Cardiac fibroblast (primary cell): ENCODE results near the gene GK.
"Not testable (repeated sequence)": the region's sequence is repeated elsewhere in the genome, so short reads cannot be mapped to it uniquely, and the experiment has no call there.

ENCODE experiments used
- DNase-seq, 2 donors: peaks; one replicate each; pipeline versions ENCODE4 v3.0.0 to v3.0.0-alpha.2; 2010; ENCODE audit warnings: low read depth in 2 of 2
- H3K4me3 ChIP-seq, 2 donors: replicated peaks in 1 of 2; 1 replicate in 1 of 2; 2 replicates in 1 of 2; pipeline ENCODE4 v1.5.1; 2011; ENCODE audit warnings: low read depth in 2 of 2, low read length in 2 of 2, mild to moderate bottlenecking in 2 of 2, moderate library complexity in 1 of 2
- CTCF ChIP-seq: IDR thresholded peaks from one replicate; pipeline ENCODE4 v1.5.1; 2011; ENCODE audit warnings: low read depth, mild to moderate bottlenecking, low read length, inconsistent platforms

GK gene

DNA sequence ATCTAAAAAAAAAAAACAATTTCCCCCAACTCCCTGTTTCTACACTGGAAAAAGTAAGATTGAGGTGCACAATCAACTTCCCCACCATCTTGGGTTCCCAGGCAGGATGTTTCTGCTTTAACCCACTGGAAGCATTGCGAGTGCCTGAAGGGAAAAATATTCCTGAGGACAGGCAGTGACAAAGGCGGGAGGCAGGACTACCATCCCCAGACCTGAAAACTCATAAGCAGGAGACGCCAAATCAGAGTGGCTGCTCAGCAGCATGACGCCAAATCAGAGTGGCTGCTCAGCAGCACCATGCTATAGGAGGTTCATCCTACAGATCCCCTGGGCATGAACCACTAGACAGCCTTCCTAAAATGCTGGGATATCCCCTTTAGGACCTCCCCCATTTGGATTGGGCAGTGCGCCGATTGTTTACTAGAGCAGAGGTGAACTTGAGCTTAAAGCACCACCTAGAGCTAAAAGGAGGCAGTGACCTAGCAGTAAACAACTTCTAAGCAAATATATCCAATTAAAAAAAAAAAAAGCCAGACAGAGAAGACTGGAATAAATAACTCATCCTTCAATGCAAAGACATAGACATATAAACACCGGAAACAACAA is 35.0 kb upstream of the GK start:
- DNase-seq: peak in 1 of 2 donors; percentile 16
- no peak for TF ChIP-seq CTCF
- H3K4me3 ChIP-seq: no peak overlapping the region

GRCh38 chrX:30620125-30620524 is 33.1 kb upstream of the GK start:
- TF ChIP-seq CTCF: no peak
- no peak overlapping the region for H3K4me3 ChIP-seq
- no peak for DNase-seq

- DNase-seq: peak; percentile 83 to 87
- no peak for TF ChIP-seq CTCF
- no peak overlapping the region for H3K4me3 ChIP-seq
Measured at GRCh38 chrX:30620980-30621618, 32.1 kb upstream of the GK start.

GRCh38 chrX:30622361-30622760 is 30.9 kb upstream of the GK start:
- no peak overlapping the region for H3K4me3 ChIP-seq
- DNase-seq: no peak
- no peak for TF ChIP-seq CTCF

DNA sequence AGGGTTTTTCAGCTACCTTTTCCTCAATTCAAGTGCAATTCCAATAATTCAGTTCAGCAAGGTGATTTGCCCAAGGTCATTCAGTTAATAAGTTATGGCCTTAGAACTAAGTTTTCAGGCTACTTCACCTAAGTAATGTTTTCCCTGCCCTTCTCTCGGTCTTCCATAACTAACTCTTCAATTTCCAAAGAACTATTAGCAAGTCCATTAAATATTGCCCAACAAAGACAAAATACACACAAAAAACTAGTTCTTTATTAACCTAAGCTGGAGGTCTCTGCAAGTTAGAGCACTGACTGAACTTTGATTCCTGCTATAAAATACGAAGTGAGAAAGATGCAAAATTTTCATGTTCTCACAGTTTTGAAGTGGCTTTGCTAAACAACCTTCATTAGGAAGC is 26.8 kb upstream of the GK start:
- DNase-seq: no peak
- no peak overlapping the region for H3K4me3 ChIP-seq

GRCh38 chrX:30627818-30628652 is 25.2 kb upstream of the GK start:
- peak in 1 of 2 donors; percentile 18 for DNase-seq
- H3K4me3 ChIP-seq: no peak overlapping the region
- no peak for TF ChIP-seq CTCF

More for the DNA sequence above, 26.8 kb upstream of the GK start:
- TF ChIP-seq CTCF: no peak

DNA sequence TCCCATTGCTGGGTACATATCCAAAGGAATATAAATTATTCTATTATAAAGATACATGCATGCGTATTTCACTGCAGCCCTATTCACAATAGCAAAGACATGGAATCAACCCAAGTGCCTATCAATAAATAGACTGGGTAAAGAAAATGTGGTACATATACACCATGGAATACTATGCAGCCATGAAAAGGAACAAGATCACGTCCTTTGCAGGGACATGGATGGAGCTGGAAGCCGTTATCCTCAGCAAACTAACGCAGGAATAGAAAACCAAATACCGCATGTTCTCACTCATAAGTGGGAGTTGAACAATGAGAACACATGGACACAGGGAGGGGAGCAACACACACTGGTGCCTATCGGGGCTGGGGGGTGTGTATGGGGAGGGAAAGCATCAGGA is 19.2 kb upstream of the GK start:
- DNase-seq, H3K4me3 ChIP-seq: not testable (repeated sequence)
